Measurements from ENCODE around the gene RNF10. TPM values are rescaled to one million over a fixed set of nuclear protein-coding genes. Genes with fewer than 3 reads are reported as not detected.

RNF10 gene
- total RNA-seq, 1 donor from 2014 or later: 181 TPM

GRCh38 chr12:120488057-120488640, 46.0 kb upstream of the RNF10 start:
- Histone ChIP-seq H3K4me1 (ENCODE audit: insufficient read depth, low read length) (no peaks in the 10 kb centered on the region), H3K36me3 (ENCODE audit: insufficient read depth, low read length) (no peaks in the 10 kb centered on the region), H3K4me3 (ENCODE audit: insufficient read depth, low read depth, low read length) (no peak overlapping the region), H3K9ac (ENCODE audit: low read length) (no peak overlapping the region), H3K9me3 (ENCODE audit: insufficient read depth, low read depth, low read length) (no peaks in the 10 kb centered on the region), H3K4me2 (ENCODE audit: low read length) (no peak overlapping the region), H3K79me2 (ENCODE audit: insufficient read depth, low read length) (no peaks in the 10 kb centered on the region), H3K27me3 (ENCODE audit: insufficient read depth, low read length) (no peaks in the 10 kb centered on the region), H2AFZ (ENCODE audit: low read depth, low read length) (no peak overlapping the region), H3K27ac (ENCODE audit: low read depth, low read length) (no peak overlapping the region), H4K20me1 (ENCODE audit: insufficient read depth, low read length) (peaks cover 3% of the 10 kb centered on the region)
- FAIRE-seq (no peak), DNase-seq (ENCODE audit: low read depth) (no peak)
- Mint-ChIP-seq H3K27ac (ENCODE audit: unreplicated experiment) (peak overlapping the region; percentile 55), H3K9me3 (ENCODE audit: unreplicated experiment) (no peaks in the 10 kb centered on the region), H3K27me3 (ENCODE audit: low read depth, unreplicated experiment) (no peaks in the 10 kb centered on the region), H3K4me3 (ENCODE audit: unreplicated experiment) (peak overlapping the region; percentile 20), H3K36me3 (ENCODE audit: low read depth, unreplicated experiment) (peaks cover 14% of the 10 kb centered on the region), H3K4me1 (ENCODE audit: low read depth, unreplicated experiment) (peaks cover 4% of the 10 kb centered on the region)
- no peak for TF ChIP-seq CTCF (IDR thresholded peaks at IDR 0.05; ENCODE audit: insufficient read depth, low read depth, low read length)
- TF ChIP-seq EZH2 (IDR thresholded peaks at IDR 0.05; ENCODE audit: insufficient read depth, low read length): no peak

GRCh38 chr12:120489018-120489417, 45.1 kb upstream of the RNF10 start:
- peaks cover 13% of the 10 kb centered on the region for H3K36me3 Mint-ChIP-seq (ENCODE audit: low read depth, unreplicated experiment)
- Histone ChIP-seq H2AFZ (ENCODE audit: low read depth, low read length) (no peak overlapping the region), H3K79me2 (ENCODE audit: insufficient read depth, low read length) (no peaks in the 10 kb centered on the region), H3K36me3 (ENCODE audit: insufficient read depth, low read length) (no peaks in the 10 kb centered on the region), H3K4me2 (ENCODE audit: low read length) (no peak overlapping the region), H3K9me3 (ENCODE audit: insufficient read depth, low read depth, low read length) (no peaks in the 10 kb centered on the region), H3K27ac (ENCODE audit: low read depth, low read length) (no peak overlapping the region), H3K9ac (ENCODE audit: low read length) (no peak overlapping the region), H3K4me1 (ENCODE audit: insufficient read depth, low read length) (no peaks in the 10 kb centered on the region), H3K27me3 (ENCODE audit: insufficient read depth, low read length) (no peaks in the 10 kb centered on the region), H4K20me1 (ENCODE audit: insufficient read depth, low read length) (peaks cover 3% of the 10 kb centered on the region), H3K4me3 (ENCODE audit: insufficient read depth, low read depth, low read length) (no peak overlapping the region)
- H3K27ac Mint-ChIP-seq (ENCODE audit: unreplicated experiment): no peak overlapping the region
- no peak overlapping the region for H3K4me3 Mint-ChIP-seq (ENCODE audit: unreplicated experiment)
- FAIRE-seq (no peak), DNase-seq (ENCODE audit: low read depth) (no peak)
- H3K4me1 Mint-ChIP-seq (ENCODE audit: low read depth, unreplicated experiment): peaks cover 4% of the 10 kb centered on the region
- H3K9me3 Mint-ChIP-seq (ENCODE audit: unreplicated experiment): no peaks in the 10 kb centered on the region
- TF ChIP-seq EZH2 (IDR thresholded peaks at IDR 0.05; ENCODE audit: insufficient read depth, low read length) (no peak), CTCF (IDR thresholded peaks at IDR 0.05; ENCODE audit: insufficient read depth, low read depth, low read length) (no peak)
- no peaks in the 10 kb centered on the region for H3K27me3 Mint-ChIP-seq (ENCODE audit: low read depth, unreplicated experiment)

- no peak overlapping the region for H3K27ac ChIP-seq (ENCODE audit: low read depth, low read length)
- Mint-ChIP-seq H3K27me3 (ENCODE audit: low read depth, unreplicated experiment) (no peaks in the 10 kb centered on the region), H3K27ac (ENCODE audit: unreplicated experiment) (no peak overlapping the region), H3K4me1 (ENCODE audit: low read depth, unreplicated experiment) (peaks cover 11% of the 10 kb centered on the region), H3K9me3 (ENCODE audit: unreplicated experiment) (no peaks in the 10 kb centered on the region), H3K4me3 (ENCODE audit: unreplicated experiment) (no peak overlapping the region), H3K36me3 (ENCODE audit: low read depth, unreplicated experiment) (peaks cover 15% of the 10 kb centered on the region)
- H4K20me1 ChIP-seq (ENCODE audit: insufficient read depth, low read length): peaks cover 3% of the 10 kb centered on the region
- peaks cover 8% of the 10 kb centered on the region for H3K4me1 ChIP-seq (ENCODE audit: insufficient read depth, low read length)
- H3K79me2 ChIP-seq (ENCODE audit: insufficient read depth, low read length): peaks cover 10% of the 10 kb centered on the region
- H3K4me2 ChIP-seq (ENCODE audit: low read length): no peak overlapping the region
- H3K27me3 ChIP-seq (ENCODE audit: insufficient read depth, low read length): no peaks in the 10 kb centered on the region
- no peak for TF ChIP-seq EZH2 (IDR thresholded peaks at IDR 0.05; ENCODE audit: insufficient read depth, low read length)
- no peak for TF ChIP-seq CTCF (IDR thresholded peaks at IDR 0.05; ENCODE audit: insufficient read depth, low read depth, low read length)
- no peak overlapping the region for H2AFZ ChIP-seq (ENCODE audit: low read depth, low read length)
- no peak overlapping the region for H3K9ac ChIP-seq (ENCODE audit: low read length)
- H3K36me3 ChIP-seq (ENCODE audit: insufficient read depth, low read length): no peaks in the 10 kb centered on the region
- H3K4me3 ChIP-seq (ENCODE audit: insufficient read depth, low read depth, low read length): no peak overlapping the region
- DNase-seq (ENCODE audit: low read depth): no peak
- no peaks in the 10 kb centered on the region for H3K9me3 ChIP-seq (ENCODE audit: insufficient read depth, low read depth, low read length)
- FAIRE-seq: no peak
Observed at GRCh38 chr12:120490325-120490724, 43.8 kb upstream of the RNF10 start.
